GM23338 (cell line): ENCODE measurements around the gene PPP1R3D. TPM values are rescaled to one million over a fixed set of nuclear protein-coding genes. Genes with fewer than 3 reads are reported as not detected.
"Not testable (repeated sequence)": the region's sequence is repeated elsewhere in the genome, so short reads cannot be mapped to it uniquely, and the experiment has no call there.

Source experiments
- ATAC-seq: fragments of 200-7000 bp; cut with Tn5 transposase; 3 replicates; pipeline ENCODE4 v1.9.1; 2020
- DNase-seq: peaks from one replicate; pipeline ENCODE4 v3.0.0-alpha.2; 2015; ENCODE audit warnings: low spot score
- H2AFZ ChIP-seq: fragments of 200-600 bp; sonication (generic); 2 replicates; pipeline ENCODE4 v1.8.0; 2016; ENCODE audit warnings: antibody characterized with exemption, mild to moderate bottlenecking, moderate library complexity
- H3F3A ChIP-seq: fragments of 200-600 bp; sonication (generic); replicated peaks from 2 replicates; pipeline ENCODE4 v1.8.0; 2017; ENCODE audit warnings: antibody characterized with exemption, mixed run types, low read depth
- H3K27ac ChIP-seq: fragments of 200-600 bp; sonication (generic); 2 replicates; pipeline ENCODE4 v1.6.1; 2016; ENCODE audit warnings: low read depth
- H3K27me3 ChIP-seq: fragments of 200-600 bp; sonication (generic); 2 replicates; pipeline ENCODE4 v1.8.0; 2016; ENCODE audit warnings: mild to moderate bottlenecking, mixed run types, moderate library complexity; ENCODE audit not compliant: insufficient read depth
- H3K36me3 ChIP-seq: fragments of 200-600 bp; sonication (generic); 2 replicates; pipeline ENCODE4 v1.8.0; 2016; ENCODE audit warnings: mild to moderate bottlenecking; ENCODE audit not compliant: insufficient read depth
- H3K4me1 ChIP-seq: fragments of 200-600 bp; sonication (generic); 2 replicates; pipeline ENCODE4 v1.8.0; 2016; ENCODE audit warnings: mild to moderate bottlenecking, moderate library complexity; ENCODE audit not compliant: insufficient read depth
- H3K4me2 ChIP-seq: fragments of 200-600 bp; sonication (generic); 2 replicates; pipeline ENCODE4 v1.7.1; 2017; ENCODE audit warnings: mixed run types
- H3K4me3 ChIP-seq: fragments of 200-600 bp; sonication (generic); 2 replicates; pipeline ENCODE4 v1.6.1; 2016; ENCODE audit warnings: mixed run types
- H3K79me2 ChIP-seq: fragments of 200-600 bp; sonication (generic); replicated peaks from 2 replicates; pipeline ENCODE4 v1.8.0; 2017; ENCODE audit warnings: mild to moderate bottlenecking; ENCODE audit not compliant: insufficient read depth
- H3K9me2 ChIP-seq: fragments of 200-600 bp; sonication (generic); 2 replicates; pipeline ENCODE4 v1.8.0; 2017; ENCODE audit not compliant: insufficient read depth
- H4K20me1 ChIP-seq: fragments of 200-600 bp; sonication (generic); replicated peaks from 2 replicates; pipeline ENCODE4 v1.8.0; 2017; ENCODE audit warnings: mild to moderate bottlenecking; ENCODE audit not compliant: insufficient read depth
- H3K27ac Mint-ChIP-seq: 2 replicates; pipeline ENCODE4 v1.8.0; 2020; ENCODE audit warnings: inconsistent platforms, mild to moderate bottlenecking, moderate library complexity, mixed read lengths
- H3K27me3 Mint-ChIP-seq: 3 replicates; pipeline ENCODE4 v1.8.0; 2022; ENCODE audit warnings: low read depth, mild to moderate bottlenecking, moderate library complexity, mixed read lengths, inconsistent platforms; ENCODE audit not compliant: insufficient read depth, poor library complexity
- H3K36me3 Mint-ChIP-seq: 3 replicates; pipeline ENCODE4 v1.8.0; 2021; ENCODE audit warnings: low read depth, mild to moderate bottlenecking, inconsistent platforms, moderate library complexity, mixed read lengths
- H3K4me1 Mint-ChIP-seq: 3 replicates; pipeline ENCODE4 v1.8.0; 2020; ENCODE audit warnings: mild to moderate bottlenecking, inconsistent platforms, mixed read lengths
- H3K4me3 Mint-ChIP-seq: 3 replicates; pipeline ENCODE4 v1.8.0; 2021; ENCODE audit warnings: moderate library complexity, mild to moderate bottlenecking, inconsistent platforms, mixed read lengths
- H3K9me3 Mint-ChIP-seq: 3 replicates; pipeline ENCODE4 v1.8.0; 2020; ENCODE audit warnings: moderate library complexity, mild to moderate bottlenecking, inconsistent platforms, mixed read lengths
- CREB1 ChIP-seq: fragments of 250-450 bp; sonication (Bioruptor Pico); IDR thresholded peaks from 2 replicates; pipeline ENCODE4 v1.5.0; 2020; ENCODE audit warnings: low read depth, mild to moderate bottlenecking, moderate library complexity
- ETS1 ChIP-seq: IDR thresholded peaks from 2 replicates; pipeline ENCODE4 v1.6.1; 2016; ENCODE audit warnings: antibody characterized with exemption
- EZH2phosphoT487 ChIP-seq: fragments of 200-600 bp; sonication (generic); IDR thresholded peaks from one replicate; pipeline ENCODE4 v1.8.1; 2018; ENCODE audit warnings: antibody characterized with exemption; ENCODE audit not compliant: unreplicated experiment
- NANOG ChIP-seq: IDR thresholded peaks from 2 replicates; pipeline ENCODE4 v1.6.1; 2016; ENCODE audit warnings: antibody characterized with exemption, borderline replicate concordance
- POLR2AphosphoS5 ChIP-seq: IDR thresholded peaks from 2 replicates; pipeline ENCODE4 v1.6.1; 2016; ENCODE audit warnings: antibody characterized with exemption, low read depth
- REST ChIP-seq: IDR thresholded peaks from one replicate; pipeline ENCODE4 v1.6.1; 2018; ENCODE audit warnings: antibody characterized with exemption; ENCODE audit not compliant: unreplicated experiment
- ZNF462 ChIP-seq: fragments of 250-450 bp; sonication (Bioruptor Pico); IDR thresholded peaks from 2 replicates; pipeline ENCODE4 v1.5.0; 2020; ENCODE audit warnings: mild to moderate bottlenecking, moderate library complexity
- polyA plus RNA-seq: library from polyadenylated mRNA; unstranded; fragments of >200 nt; fragmentation: Nextera tagmentation; extraction: Ambion mirVana; gene quantifications from 2 replicates; pipeline ENCODE4 v1.2.1, GENCODE V29; 2016
- total RNA-seq: library from RNA; depleted of rRNA; stranded (reverse); fragments of >200 nt; shearing (Covaris generic); gene quantifications from 2 replicates; pipeline ENCODE4 v1.2.3, GENCODE V29; 2014

Gene PPP1R3D
- total and polyA plus RNA-seq, 2 experiments from 2014 or later, result 1.4 to 3.0 TPM

GRCh38 chr20:59891581-59891980 lies 48.5 kb downstream of the PPP1R3D start (continued):
- TF ChIP-seq ZNF462 (CRISPR knock-in tag) (no peak), NANOG (no peak), ETS1 (no peak)

GRCh38 chr20:59890035-59890434 lies 50.1 kb downstream of the PPP1R3D start:
- H3K27ac Mint-ChIP-seq, H3K4me3 Mint-ChIP-seq: not testable (repeated sequence)

GRCh38 chr20:59888050-59888449 lies 52.1 kb downstream of the PPP1R3D start:
- DNase-seq, result no peak
- ATAC-seq, result no peak
- TF ChIP-seq NANOG (no peak), CREB1 (no peak), EZH2phosphoT487 (no peak), REST (no peak), POLR2AphosphoS5 (no peak)

More at GRCh38 chr20:59890035-59890434, 50.1 kb downstream of the PPP1R3D start:
- not testable (repeated sequence) for H2AFZ ChIP-seq, H3K9me2 ChIP-seq, H3K27ac ChIP-seq, H3K4me2 ChIP-seq, H3K4me3 ChIP-seq, DNase-seq, H3K27me3 ChIP-seq, H3K4me1 ChIP-seq, H3K4me1 Mint-ChIP-seq, ATAC-seq, H3K36me3 ChIP-seq, H3K27me3 Mint-ChIP-seq, H3K79me2 ChIP-seq, H3K36me3 Mint-ChIP-seq, H3K9me3 Mint-ChIP-seq, H3F3A ChIP-seq, H4K20me1 ChIP-seq

More at GRCh38 chr20:59888050-59888449, 52.1 kb downstream of the PPP1R3D start:
- Histone ChIP-seq H3K9me2 (no peaks in the 10 kb centered on the region), H3K4me1 (no peaks in the 10 kb centered on the region), H3K4me2 (no peak overlapping the region), H3K27ac (no peak overlapping the region), H3K36me3 (no peaks in the 10 kb centered on the region), H3F3A (no peaks in the 10 kb centered on the region), H4K20me1 (no peaks in the 10 kb centered on the region), H2AFZ (no peak overlapping the region), H3K4me3 (no peak overlapping the region), H3K27me3 (no peaks in the 10 kb centered on the region), H3K79me2 (no peaks in the 10 kb centered on the region)
- no peaks in the 10 kb centered on the region for H3K9me3 Mint-ChIP-seq
- no peaks in the 10 kb centered on the region for H3K4me1 Mint-ChIP-seq
- no peak overlapping the region for H3K27ac Mint-ChIP-seq
- no peak overlapping the region for H3K4me3 Mint-ChIP-seq
- no peaks in the 10 kb centered on the region for H3K36me3 Mint-ChIP-seq
- no peaks in the 10 kb centered on the region for H3K27me3 Mint-ChIP-seq
